AG09309 (cell line): ENCODE measurements around the gene AOPEP.

ENCODE experiments used
- DNase-seq: peaks from one replicate; pipeline ENCODE4 v3.0.0-alpha.2; 2010; ENCODE audit warnings: low read depth
- H3K4me3 ChIP-seq: 2 replicates; pipeline ENCODE4 v1.5.1; 2011; ENCODE audit warnings: mild to moderate bottlenecking, low read depth, low read length, moderate library complexity; ENCODE audit not compliant: control insufficient read depth
- CTCF ChIP-seq: IDR thresholded peaks from 2 replicates; pipeline ENCODE4 v1.5.1; 2011; ENCODE audit warnings: mild to moderate bottlenecking, low read depth, low read length, inconsistent platforms; ENCODE audit not compliant: insufficient read depth, control insufficient read depth; ENCODE audit errors: missing control alignments

The AOPEP gene

GRCh38 chr9:95130484-95130883, 404.0 kb downstream of the AOPEP start:
- TF ChIP-seq CTCF: no peak
- no peak for DNase-seq
- H3K4me3 ChIP-seq: no peak overlapping the region

GRCh38 chr9:95131023-95131943, 404.8 kb downstream of the AOPEP start:
- DNase-seq: no peak
- peak; percentile 90 for TF ChIP-seq CTCF
- no peak overlapping the region for H3K4me3 ChIP-seq

GRCh38 chr9:95132366-95133324, 406.1 kb downstream of the AOPEP start:
- DNase-seq: no peak
- no peak overlapping the region for H3K4me3 ChIP-seq
- TF ChIP-seq CTCF: no peak

- TF ChIP-seq CTCF: no peak
- no peak overlapping the region for H3K4me3 ChIP-seq
- no peak for DNase-seq
Observed at GRCh38 chr9:95133325-95133705, 406.8 kb downstream of the AOPEP start.

GRCh38 chr9:95134457-95134881, 408.0 kb downstream of the AOPEP start:
- TF ChIP-seq CTCF: no peak

GRCh38 chr9:95135756-95136155, 409.3 kb downstream of the AOPEP start:
- no peak for DNase-seq
- no peak for TF ChIP-seq CTCF
- H3K4me3 ChIP-seq: no peak overlapping the region

More at GRCh38 chr9:95134457-95134881, 408.0 kb downstream of the AOPEP start:
- no peak for DNase-seq
- no peak overlapping the region for H3K4me3 ChIP-seq
